ENCODE data around the gene TLE7.

DNA sequence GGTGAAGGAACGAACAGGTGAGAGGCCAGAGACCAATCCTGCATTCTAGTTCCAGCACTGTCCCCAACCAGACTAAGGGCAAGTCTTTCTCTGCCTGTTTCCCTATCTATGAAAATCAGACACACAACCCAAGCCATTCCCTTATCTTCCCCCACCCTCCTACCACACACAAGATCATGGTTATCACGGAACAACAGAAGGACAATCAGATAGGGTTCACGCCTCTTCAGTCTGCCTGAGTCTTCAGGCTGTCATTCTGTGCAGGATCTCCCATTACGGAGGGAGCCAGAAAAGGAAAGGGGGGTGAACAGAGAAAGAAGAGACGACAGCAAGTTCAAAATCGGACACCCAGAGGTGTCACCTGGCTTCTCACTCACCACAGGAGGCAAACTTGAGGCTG lies 11.1 kb downstream of the TLE7 start:
- TF ChIP-seq POLR2A (IDR thresholded peaks at IDR 0.05): no peak
- TF ChIP-seq, protein P1, sequence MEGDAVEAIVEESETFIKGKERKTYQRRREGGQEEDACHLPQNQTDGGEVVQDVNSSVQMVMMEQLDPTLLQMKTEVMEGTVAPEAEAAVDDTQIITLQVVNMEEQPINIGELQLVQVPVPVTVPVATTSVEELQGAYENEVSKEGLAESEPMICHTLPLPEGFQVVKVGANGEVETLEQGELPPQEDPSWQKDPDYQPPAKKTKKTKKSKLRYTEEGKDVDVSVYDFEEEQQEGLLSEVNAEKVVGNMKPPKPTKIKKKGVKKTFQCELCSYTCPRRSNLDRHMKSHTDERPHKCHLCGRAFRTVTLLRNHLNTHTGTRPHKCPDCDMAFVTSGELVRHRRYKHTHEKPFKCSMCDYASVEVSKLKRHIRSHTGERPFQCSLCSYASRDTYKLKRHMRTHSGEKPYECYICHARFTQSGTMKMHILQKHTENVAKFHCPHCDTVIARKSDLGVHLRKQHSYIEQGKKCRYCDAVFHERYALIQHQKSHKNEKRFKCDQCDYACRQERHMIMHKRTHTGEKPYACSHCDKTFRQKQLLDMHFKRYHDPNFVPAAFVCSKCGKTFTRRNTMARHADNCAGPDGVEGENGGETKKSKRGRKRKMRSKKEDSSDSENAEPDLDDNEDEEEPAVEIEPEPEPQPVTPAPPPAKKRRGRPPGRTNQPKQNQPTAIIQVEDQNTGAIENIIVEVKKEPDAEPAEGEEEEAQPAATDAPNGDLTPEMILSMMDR (IDR thresholded peaks at IDR 0.05): no peak

Measured in uterus (tissue), 2 donors.